Esophagus muscularis mucosa (tissue), 3 donors: Measurements from ENCODE around the gene POLR2C.

ENCODE experiments used
- EP300 ChIP-seq: sonication (generic); formaldehyde crosslinking; IDR thresholded peaks from one replicate; pipeline ENCODE4 v1.6.1; 2017; ENCODE audit warnings: antibody characterized with exemption
- TF ChIP-seq, protein P1 (sequence below), 3 experiments: fragments of 200-600 bp in 2 of 3; fragments of 450-650 bp in 1 of 3; sonication (generic) in 2 of 3; IDR thresholded peaks; one replicate each; pipeline ENCODE4 v1.5.1; 2017 to 2019; ENCODE audit warnings: antibody characterized with exemption in 3 of 3, mild to moderate bottlenecking in 2 of 3, moderate library complexity in 1 of 3

DNA sequence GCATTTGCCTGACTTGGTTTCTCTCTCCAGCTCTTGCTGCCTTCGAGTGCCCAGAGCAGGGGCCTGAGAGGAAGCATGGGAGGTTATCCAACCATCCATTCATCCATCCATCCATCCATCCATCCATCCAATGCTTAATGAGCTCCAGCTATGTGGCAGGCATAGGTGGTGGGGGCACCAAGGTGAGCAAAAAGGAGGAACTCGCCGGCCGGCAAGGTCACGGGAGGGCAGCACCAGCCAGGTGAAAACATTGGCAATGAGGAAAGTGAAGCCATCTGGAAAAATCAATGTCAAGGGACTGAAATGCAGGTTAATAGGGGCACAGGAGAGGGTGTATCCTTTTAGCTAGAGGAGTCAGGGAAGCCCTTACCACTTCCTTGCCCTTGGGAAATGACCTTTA is 42.0 kb downstream of the POLR2C start:
- TF ChIP-seq, protein P1, sequence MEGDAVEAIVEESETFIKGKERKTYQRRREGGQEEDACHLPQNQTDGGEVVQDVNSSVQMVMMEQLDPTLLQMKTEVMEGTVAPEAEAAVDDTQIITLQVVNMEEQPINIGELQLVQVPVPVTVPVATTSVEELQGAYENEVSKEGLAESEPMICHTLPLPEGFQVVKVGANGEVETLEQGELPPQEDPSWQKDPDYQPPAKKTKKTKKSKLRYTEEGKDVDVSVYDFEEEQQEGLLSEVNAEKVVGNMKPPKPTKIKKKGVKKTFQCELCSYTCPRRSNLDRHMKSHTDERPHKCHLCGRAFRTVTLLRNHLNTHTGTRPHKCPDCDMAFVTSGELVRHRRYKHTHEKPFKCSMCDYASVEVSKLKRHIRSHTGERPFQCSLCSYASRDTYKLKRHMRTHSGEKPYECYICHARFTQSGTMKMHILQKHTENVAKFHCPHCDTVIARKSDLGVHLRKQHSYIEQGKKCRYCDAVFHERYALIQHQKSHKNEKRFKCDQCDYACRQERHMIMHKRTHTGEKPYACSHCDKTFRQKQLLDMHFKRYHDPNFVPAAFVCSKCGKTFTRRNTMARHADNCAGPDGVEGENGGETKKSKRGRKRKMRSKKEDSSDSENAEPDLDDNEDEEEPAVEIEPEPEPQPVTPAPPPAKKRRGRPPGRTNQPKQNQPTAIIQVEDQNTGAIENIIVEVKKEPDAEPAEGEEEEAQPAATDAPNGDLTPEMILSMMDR (IDR thresholded peaks at IDR 0.05): no peak
- no peak for TF ChIP-seq EP300
